ENCODE measurements around the gene CDK5R2. TPM values are rescaled to one million over a fixed set of nuclear protein-coding genes. Genes with fewer than 3 reads are reported as not detected.
"Not testable (repeated sequence)": the region's sequence is repeated elsewhere in the genome, so short reads cannot be mapped to it uniquely, and the experiment has no call there.

The CDK5R2 gene
- not detected for total RNA-seq

DNA sequence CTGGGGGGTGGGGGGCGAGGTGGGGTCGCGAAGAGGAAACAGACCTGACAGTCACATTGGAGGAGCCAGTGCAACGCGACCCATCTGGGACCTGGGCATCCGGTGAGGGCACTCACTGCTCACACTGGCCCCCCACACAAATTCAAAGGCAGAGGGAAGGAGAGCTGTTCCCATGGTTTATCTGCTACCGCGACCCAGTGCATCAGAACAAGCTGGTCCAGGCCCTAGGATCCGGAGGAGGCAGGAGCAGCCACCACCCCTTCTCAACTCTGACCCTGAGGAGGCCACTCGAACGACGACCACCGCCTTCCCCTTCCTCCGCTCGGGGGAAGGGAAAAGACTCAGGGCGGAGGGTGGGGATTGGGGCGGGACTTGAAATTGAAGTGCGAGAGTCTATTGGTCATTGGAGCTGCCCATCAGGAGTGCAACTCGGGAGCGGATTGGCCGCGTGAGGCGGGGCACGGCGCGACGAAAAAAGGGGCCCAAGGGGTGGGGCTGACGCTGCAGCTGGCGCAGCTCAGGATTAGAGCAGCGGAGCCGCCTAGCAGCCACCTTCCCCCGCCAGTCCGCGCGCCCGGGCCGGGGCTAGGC lies at the start of gene CDK5R2:
Gene CDK5R2 (plus strand): TSS at position 526 of the 591 bp plus-strand sequence. CDS start 155 bp downstream, outside the sequence.
- ATAC-seq (peak; percentile 85), DNase-seq (peak; percentile 80)
- Mint-ChIP-seq H3K9me3 (ENCODE audit: insufficient read depth) (no peaks in the 10 kb centered on the region), H3K27ac (peak within 1 kb of the TSS; percentile 51), H3K27me3 (ENCODE audit: low read depth) (peaks cover 73% of the 10 kb centered on the region), H3K4me1 (ENCODE audit: low read depth) (peaks cover 7% of the 10 kb centered on the region), H3K4me3 (peak within 1 kb of the TSS; percentile 47), H3K36me3 (ENCODE audit: low read depth) (peaks cover 4% of the 10 kb centered on the region)
- ChIA-PET CTCF (interaction anchor here (0.8 to 2.1 kb wide), 5 partner anchors 18 to 83 kb away, joined by 3 to 7 read pairs (median 4); no protein-coding TSS in a partner anchor), POLR2A (no interaction called here)

DNA sequence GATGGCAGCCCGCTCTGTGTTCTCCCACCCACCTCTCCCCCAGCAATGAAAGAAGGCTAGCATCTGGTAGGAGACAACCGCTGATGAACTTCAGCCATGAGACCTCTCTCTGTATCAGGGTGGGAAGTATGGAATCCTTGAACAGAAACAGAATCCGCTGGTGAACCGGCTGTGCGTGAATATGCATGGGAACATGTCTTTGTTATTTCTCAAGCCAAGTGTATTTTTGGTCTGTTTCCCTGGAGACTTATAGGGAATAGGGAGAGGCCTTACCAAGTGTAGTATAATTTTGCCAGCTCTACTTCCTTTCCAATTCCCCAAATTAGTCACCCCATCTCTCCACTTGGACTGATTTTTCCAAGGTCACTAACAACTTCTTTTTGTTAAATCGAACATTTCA lies 48.7 kb upstream of the CDK5R2 start:
- ATAC-seq (no peak), DNase-seq (no peak)
- ChIA-PET CTCF (interaction anchor here (1.0 to 6.4 kb wide), 6 partner anchors 12 to 69 kb away, joined by 3 to 88 read pairs (median 8); no protein-coding TSS in a partner anchor), POLR2A (interaction anchor here (0.9 kb wide), 1 partner anchor 13 kb away, joined by 3 read pairs; no protein-coding TSS in a partner anchor)
- H3K4me3 Mint-ChIP-seq = no peak overlapping the region
- H3K4me1 Mint-ChIP-seq (ENCODE audit: low read depth) = peaks cover 19% of the 10 kb centered on the region
- H3K9me3 Mint-ChIP-seq (ENCODE audit: insufficient read depth) = no peaks in the 10 kb centered on the region
- peaks cover 3% of the 10 kb centered on the region for H3K36me3 Mint-ChIP-seq (ENCODE audit: low read depth)
- H3K27ac Mint-ChIP-seq = no peak overlapping the region
- H3K27me3 Mint-ChIP-seq (ENCODE audit: low read depth) = peaks cover 12% of the 10 kb centered on the region

DNA sequence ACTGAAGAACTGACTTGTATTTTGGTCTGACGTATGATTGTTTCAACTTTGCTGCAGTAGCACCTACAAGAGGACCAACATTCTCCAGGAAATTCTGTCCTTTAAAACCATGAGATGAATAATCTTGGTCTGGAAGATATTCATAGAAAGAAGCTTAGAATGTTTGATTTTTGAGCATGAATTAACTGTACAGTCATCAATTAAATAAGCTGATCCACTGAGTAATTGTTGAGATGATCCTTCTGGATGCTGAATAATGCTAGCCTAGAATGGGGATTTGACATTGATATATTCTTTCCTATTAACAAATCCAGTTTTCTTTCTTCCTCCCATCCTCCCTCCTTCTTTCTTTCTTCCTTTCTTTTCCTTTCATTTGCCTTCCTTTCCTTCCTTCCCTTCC lies 39.0 kb upstream of the CDK5R2 start:
- Mint-ChIP-seq H3K27ac (no peak overlapping the region), H3K9me3 (ENCODE audit: insufficient read depth) (no peaks in the 10 kb centered on the region), H3K36me3 (ENCODE audit: low read depth) (peaks cover 3% of the 10 kb centered on the region), H3K4me3 (no peak overlapping the region), H3K27me3 (ENCODE audit: low read depth) (peaks cover 16% of the 10 kb centered on the region), H3K4me1 (ENCODE audit: low read depth) (no peaks in the 10 kb centered on the region)
- DNase-seq (no peak), ATAC-seq (no peak)
- ChIA-PET POLR2A (no interaction called here), CTCF (no interaction called here)

DNA sequence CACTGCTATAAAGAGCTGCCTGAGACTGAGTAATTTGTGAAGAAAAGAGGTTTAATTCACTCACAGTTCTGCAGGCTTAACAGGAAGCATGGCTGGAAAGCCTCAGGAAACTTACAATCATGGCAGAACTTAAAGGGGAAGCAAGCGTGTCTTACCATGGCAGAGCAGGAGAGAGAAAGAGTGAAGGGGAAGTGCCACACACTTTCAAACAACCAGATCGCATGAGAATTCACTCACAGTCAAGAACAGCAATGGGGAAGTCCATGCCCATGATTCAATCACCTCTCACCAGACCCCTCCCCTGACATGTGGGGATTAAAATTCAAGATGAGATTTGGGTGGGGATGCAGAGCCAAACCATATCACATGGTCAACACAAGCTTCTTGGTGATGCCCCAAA lies 34.7 kb upstream of the CDK5R2 start:
- DNase-seq (no peak), ATAC-seq (no peak)
- H3K4me1 Mint-ChIP-seq (ENCODE audit: low read depth) = no peaks in the 10 kb centered on the region
- peaks cover 16% of the 10 kb centered on the region for H3K27me3 Mint-ChIP-seq (ENCODE audit: low read depth)
- CTCF ChIA-PET = no interaction called here
- H3K36me3 Mint-ChIP-seq (ENCODE audit: low read depth) = peaks cover 3% of the 10 kb centered on the region
- no peak overlapping the region for H3K27ac Mint-ChIP-seq
- no peak overlapping the region for H3K4me3 Mint-ChIP-seq
- H3K9me3 Mint-ChIP-seq (ENCODE audit: insufficient read depth) = no peaks in the 10 kb centered on the region
- POLR2A ChIA-PET = no interaction called here

DNA sequence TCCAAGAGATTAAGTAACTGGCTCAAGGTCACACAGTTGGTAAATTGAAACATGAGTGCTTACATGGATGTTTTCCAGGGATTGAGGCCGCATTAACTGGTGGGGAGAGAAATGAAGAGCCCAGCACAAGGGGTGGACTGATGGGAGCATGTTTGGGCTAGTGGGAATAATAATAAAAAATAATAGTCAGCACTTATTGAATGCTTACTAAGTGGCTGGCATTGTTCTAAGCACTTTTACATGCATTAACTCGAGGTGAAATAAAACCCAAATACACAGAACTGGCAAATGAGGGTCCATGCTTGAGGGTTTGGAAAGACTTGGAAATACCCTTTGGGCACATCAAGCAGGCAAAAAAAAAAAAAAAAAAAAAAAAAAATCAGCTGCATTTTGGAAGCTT lies 34.0 kb upstream of the CDK5R2 start:
- ChIA-PET POLR2A (no interaction called here), CTCF (no interaction called here)
- Mint-ChIP-seq H3K4me1 (ENCODE audit: low read depth) (no peaks in the 10 kb centered on the region), H3K27me3 (ENCODE audit: low read depth) (peaks cover 16% of the 10 kb centered on the region), H3K4me3 (no peak overlapping the region), H3K27ac (no peak overlapping the region), H3K9me3 (ENCODE audit: insufficient read depth) (no peaks in the 10 kb centered on the region), H3K36me3 (ENCODE audit: low read depth) (peaks cover 3% of the 10 kb centered on the region)
- DNase-seq (no peak), ATAC-seq (no peak)

DNA sequence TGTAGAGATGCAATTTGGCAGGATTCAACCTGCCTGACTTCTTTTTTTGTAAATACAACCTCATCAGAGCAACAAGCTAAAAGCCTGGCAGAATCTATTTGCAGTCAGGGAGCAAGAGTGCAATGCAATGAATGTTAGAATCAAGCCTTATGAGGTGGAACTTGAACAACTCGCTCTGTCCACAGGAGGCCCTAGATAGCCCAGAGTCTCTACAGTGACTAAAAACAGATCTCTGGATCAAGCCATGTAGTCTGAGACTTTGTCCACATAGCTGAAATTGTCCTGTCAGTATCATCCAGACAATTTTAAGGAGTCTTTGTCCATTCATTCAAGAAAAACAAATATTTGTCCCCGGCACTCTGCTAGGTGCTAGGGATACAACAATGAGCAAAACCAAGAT lies 32.0 kb upstream of the CDK5R2 start:
- Mint-ChIP-seq H3K9me3 (ENCODE audit: insufficient read depth) (no peaks in the 10 kb centered on the region), H3K4me3 (no peak overlapping the region), H3K36me3 (ENCODE audit: low read depth) (peaks cover 3% of the 10 kb centered on the region), H3K27me3 (ENCODE audit: low read depth) (peaks cover 16% of the 10 kb centered on the region), H3K4me1 (ENCODE audit: low read depth) (no peaks in the 10 kb centered on the region), H3K27ac (no peak overlapping the region)
- ChIA-PET POLR2A (no interaction called here), CTCF (no interaction called here)
- ATAC-seq (no peak), DNase-seq (no peak)

DNA sequence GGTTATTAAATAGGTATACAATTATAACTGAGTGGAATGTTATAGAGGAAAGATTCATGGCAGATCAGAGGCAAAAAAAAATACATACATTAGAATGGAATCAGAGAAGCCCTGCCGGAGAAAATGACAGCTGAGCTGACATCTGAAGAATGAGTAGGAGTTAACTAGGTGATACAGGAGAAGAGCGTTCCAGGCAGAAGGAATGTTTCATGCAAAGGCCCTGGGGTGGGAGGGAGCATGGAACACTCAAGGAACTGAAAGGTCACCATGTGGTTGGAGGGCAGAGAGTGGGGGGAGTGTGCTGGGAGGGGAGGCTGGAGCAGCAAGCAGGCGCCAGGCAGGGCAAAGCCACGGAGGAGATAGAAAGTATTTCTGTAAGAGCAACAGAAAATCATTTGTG lies 31.6 kb upstream of the CDK5R2 start:
- Mint-ChIP-seq H3K4me1 (ENCODE audit: low read depth) (no peaks in the 10 kb centered on the region), H3K27me3 (ENCODE audit: low read depth) (peaks cover 14% of the 10 kb centered on the region), H3K36me3 (ENCODE audit: low read depth) (peaks cover 3% of the 10 kb centered on the region), H3K27ac (no peak overlapping the region), H3K9me3 (ENCODE audit: insufficient read depth) (no peaks in the 10 kb centered on the region), H3K4me3 (no peak overlapping the region)
- no peak for DNase-seq
- no peak for ATAC-seq
- ChIA-PET CTCF (no interaction called here), POLR2A (no interaction called here)

DNA sequence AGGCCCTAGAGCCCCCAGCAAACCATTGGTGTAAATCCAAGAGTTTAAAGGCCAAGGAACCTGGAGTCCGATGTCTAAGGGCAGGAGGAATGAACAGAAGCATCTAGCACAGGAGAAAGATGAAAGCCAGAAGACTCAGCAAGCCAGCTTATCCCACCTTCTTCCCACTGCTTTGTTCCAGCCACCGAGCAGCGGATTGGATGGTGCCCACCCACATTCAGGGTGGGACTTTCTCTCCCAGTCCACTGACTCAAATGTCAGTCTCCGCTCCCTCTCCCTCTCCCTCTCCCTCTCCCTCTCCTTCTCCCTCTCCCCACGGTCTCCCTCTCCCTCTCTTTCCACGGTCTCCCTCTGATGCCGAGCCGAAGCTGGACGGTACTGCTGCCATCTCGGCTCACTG lies 29.0 kb upstream of the CDK5R2 start:
- H3K36me3 Mint-ChIP-seq (ENCODE audit: low read depth); DNase-seq; ATAC-seq; H3K9me3 Mint-ChIP-seq (ENCODE audit: insufficient read depth); CTCF ChIA-PET; H3K27ac Mint-ChIP-seq; H3K4me1 Mint-ChIP-seq (ENCODE audit: low read depth); H3K4me3 Mint-ChIP-seq; POLR2A ChIA-PET: not testable (repeated sequence)
- H3K27me3 Mint-ChIP-seq (ENCODE audit: low read depth) = peaks cover 10% of the 10 kb centered on the region

DNA sequence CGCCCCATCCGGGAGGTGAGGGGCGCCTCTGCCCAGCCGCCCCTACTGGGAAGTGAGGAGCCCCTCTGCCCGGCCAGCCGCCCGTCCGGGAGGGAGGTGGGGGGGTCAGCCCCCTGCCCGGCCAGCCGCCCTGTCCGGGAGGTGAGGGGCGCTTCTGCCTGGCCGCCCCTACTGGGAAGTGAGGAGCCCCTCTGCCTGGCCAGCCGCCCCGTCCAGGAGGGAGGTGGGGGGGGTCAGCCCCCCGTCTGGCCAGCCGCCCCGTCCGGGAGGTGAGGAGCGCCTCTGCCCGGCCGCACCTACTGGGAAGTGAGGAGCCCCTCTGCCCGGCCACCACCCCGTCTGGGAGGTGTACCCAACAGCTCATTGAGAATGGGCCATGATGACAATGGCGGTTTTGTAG lies 27.7 kb upstream of the CDK5R2 start:
- POLR2A ChIA-PET; H3K4me3 Mint-ChIP-seq; H3K27ac Mint-ChIP-seq; ATAC-seq; DNase-seq; H3K9me3 Mint-ChIP-seq (ENCODE audit: insufficient read depth); H3K36me3 Mint-ChIP-seq (ENCODE audit: low read depth); H3K4me1 Mint-ChIP-seq (ENCODE audit: low read depth); CTCF ChIA-PET: not testable (repeated sequence)
- H3K27me3 Mint-ChIP-seq (ENCODE audit: low read depth) = peaks cover 14% of the 10 kb centered on the region

DNA sequence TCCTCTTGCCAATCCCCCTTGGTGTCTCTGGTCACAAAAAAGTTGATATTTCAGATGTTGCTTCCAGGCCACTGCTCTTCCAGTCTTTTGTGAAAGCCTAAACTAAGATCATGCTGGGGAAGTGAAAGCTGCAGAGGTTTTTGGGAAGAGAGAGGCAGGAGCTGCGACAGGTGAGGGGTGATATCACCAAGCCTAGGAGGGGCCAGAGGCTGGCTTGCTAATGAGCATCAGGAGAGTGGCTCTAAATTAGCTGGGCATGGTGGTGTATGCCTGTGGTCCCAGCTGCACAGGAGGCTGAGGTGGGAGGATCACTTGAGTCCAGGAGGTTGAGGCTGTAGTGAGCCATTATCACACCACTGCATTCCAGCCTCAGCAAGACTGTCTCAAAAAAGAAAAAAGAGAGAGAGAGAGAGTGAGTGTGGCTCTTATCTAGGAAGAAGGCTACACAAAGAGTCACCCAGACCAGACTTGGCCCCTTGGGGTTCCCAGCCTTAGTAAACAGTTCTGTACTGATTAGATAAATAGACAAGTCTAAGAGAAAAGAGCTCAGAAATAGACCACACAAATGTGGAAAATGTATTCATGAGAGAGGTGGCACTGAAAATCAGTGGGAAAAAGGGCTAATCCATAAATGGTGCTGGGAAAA lies 14.6 kb upstream of the CDK5R2 start:
- H3K4me3 Mint-ChIP-seq = no peak overlapping the region
- ChIA-PET CTCF (interaction anchor here (0.7 to 1.0 kb wide), 3 partner anchors 8 to 85 kb away, joined by 3 read pairs; no protein-coding TSS in a partner anchor), POLR2A (no interaction called here)
- ATAC-seq (no peak), DNase-seq (no peak)
- H3K27me3 Mint-ChIP-seq (ENCODE audit: low read depth) = peaks cover 39% of the 10 kb centered on the region
- H3K27ac Mint-ChIP-seq = no peak overlapping the region
- H3K4me1 Mint-ChIP-seq (ENCODE audit: low read depth) = no peaks in the 10 kb centered on the region
- H3K9me3 Mint-ChIP-seq (ENCODE audit: insufficient read depth) = peaks cover 4% of the 10 kb centered on the region
- no peaks in the 10 kb centered on the region for H3K36me3 Mint-ChIP-seq (ENCODE audit: low read depth)

DNA sequence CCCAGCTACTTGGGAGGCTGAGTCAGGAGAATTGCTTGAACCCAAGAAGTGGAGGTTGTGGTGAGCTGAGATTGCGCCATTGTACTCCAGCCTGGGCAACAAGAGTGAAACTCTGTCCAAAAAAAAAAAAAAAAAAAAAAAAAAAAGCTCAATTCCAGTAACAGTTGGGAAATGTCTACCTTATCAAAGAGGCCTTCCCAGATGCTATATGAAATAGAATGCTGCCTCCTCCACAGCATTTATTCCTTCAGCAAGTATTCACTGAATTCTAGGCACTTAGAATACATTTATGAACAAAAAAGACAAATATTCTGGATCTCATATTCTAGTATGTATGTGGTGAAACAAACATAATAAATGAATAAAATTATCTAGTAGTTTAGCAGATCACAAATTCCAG lies 12.8 kb upstream of the CDK5R2 start:
- Mint-ChIP-seq H3K4me3 (no peak overlapping the region), H3K27ac (no peak overlapping the region), H3K9me3 (ENCODE audit: insufficient read depth) (peaks cover under 1% of the 10 kb centered on the region), H3K36me3 (ENCODE audit: low read depth) (no peaks in the 10 kb centered on the region), H3K4me1 (ENCODE audit: low read depth) (no peaks in the 10 kb centered on the region), H3K27me3 (ENCODE audit: low read depth) (peaks cover 33% of the 10 kb centered on the region)
- ChIA-PET CTCF (interaction anchor here (1.2 kb wide), 1 partner anchor 83 kb away, joined by 3 read pairs; no protein-coding TSS in a partner anchor), POLR2A (no interaction called here)
- DNase-seq (no peak), ATAC-seq (no peak)

DNA sequence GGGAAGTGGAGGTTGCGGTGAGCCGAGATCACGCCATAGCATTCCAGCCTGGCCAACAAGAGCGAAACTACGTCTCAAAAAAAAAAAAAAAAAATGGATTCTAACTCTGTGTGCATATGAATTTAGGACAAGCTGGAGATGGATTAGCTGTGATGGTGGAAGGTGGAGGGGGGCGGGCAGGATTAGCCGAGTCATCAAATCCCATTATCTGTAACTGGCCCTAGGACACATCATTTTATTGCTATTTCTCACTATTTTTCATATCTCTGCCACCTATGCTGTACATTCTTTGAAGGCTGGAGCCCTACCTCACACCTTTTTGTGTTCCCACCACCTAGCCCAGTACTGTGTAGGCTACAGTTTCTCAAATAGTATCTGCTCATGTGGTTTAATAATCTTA lies 7.3 kb upstream of the CDK5R2 start:
- Mint-ChIP-seq H3K36me3 (ENCODE audit: low read depth) (no peaks in the 10 kb centered on the region), H3K27ac (no peak overlapping the region), H3K4me3 (no peak overlapping the region), H3K4me1 (ENCODE audit: low read depth) (no peaks in the 10 kb centered on the region), H3K9me3 (ENCODE audit: insufficient read depth) (no peaks in the 10 kb centered on the region), H3K27me3 (ENCODE audit: low read depth) (peaks cover 25% of the 10 kb centered on the region)
- ATAC-seq (no peak), DNase-seq (no peak)
- ChIA-PET POLR2A (no interaction called here), CTCF (interaction anchor here (1.1 to 2.4 kb wide), 3 partner anchors 28 to 75 kb away, joined by 3 to 8 read pairs (median 6); no protein-coding TSS in a partner anchor)

Data from activated CD8-positive, alpha-beta T cell treated with anti-CD3 and anti-CD28 coated beads, Interleukin-2, amount 10 ng/mL, durations not matched to agents 7 days and 5 days (primary cell).